ENCODE measurements around the gene THRB. TPM values are rescaled to one million over a fixed set of nuclear protein-coding genes. Genes with fewer than 3 reads are reported as not detected.

Gene THRB
- total and polyA plus RNA-seq, 8 donors = 10.1 to 18.6 (median 15.1) TPM

DNA sequence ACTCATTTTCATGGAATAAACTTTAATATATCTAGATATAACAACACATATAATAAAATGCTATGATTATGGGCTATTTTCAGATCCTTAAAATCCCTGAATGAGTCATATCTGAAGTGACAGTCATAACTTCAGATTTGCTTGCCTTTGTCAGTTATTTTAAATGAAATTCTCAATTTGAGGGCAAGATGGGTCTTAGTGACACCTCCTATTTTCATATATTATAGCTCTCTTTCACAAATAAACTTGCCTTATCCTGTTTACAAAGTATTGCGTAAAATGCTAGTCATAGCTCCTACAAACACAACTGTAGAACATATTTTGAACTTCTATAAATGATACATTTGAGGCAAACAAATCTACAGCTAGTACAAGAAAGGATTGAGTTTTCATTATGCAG lies 6.2 kb upstream of the THRB start:
- peaks cover 0 to 11% of the 10 kb centered on the region in 2 donors for H3K27me3 ChIP-seq
- intact Hi-C loops (cut with DNase I) = no loop called here
- no peak for DNase-seq
- no peak for TF ChIP-seq CTCF (IDR thresholded peaks at IDR 0.05)
- H3K9me3 ChIP-seq = no peaks in the 10 kb centered on the region
- no peak overlapping the region for H3K4me3 ChIP-seq
- H3K36me3 ChIP-seq = no peaks in the 10 kb centered on the region
- H3K4me1 ChIP-seq = peaks cover 0 to 7% of the 10 kb centered on the region in 2 donors
- no peak for ATAC-seq
- H3K27ac ChIP-seq = no peak overlapping the region

DNA sequence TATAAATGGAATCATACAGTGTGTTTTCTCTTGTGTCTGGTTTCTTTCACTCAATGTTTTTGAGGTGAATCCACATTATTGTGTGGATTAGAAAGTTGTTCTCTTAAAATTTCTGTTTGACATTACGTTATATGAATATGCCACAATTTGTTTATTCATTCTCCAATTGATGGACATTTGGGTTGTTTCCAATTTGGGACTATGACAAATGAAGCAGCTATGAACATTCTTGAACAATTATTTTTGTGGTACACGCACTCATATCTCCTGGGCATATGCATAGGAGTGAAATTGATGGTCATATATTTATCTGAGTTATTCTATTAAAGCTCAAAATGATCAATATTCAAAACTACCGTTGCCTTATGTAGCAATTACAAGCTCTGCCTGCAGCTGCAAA lies 5.3 kb upstream of the THRB start:
- no peaks in the 10 kb centered on the region for H3K9me3 ChIP-seq
- ATAC-seq (no peak), DNase-seq (no peak)
- peaks cover 0 to 14% of the 10 kb centered on the region in 2 donors for H3K4me1 ChIP-seq
- TF ChIP-seq CTCF (IDR thresholded peaks at IDR 0.05) = no peak
- no peak overlapping the region for H3K4me3 ChIP-seq
- intact Hi-C loops (cut with DNase I) = loop anchor here in 1 of 2 donors (10.0 kb wide), 1 partner anchor 235 kb away; no protein-coding TSS in a partner anchor
- H3K27ac ChIP-seq = no peak overlapping the region
- peaks cover 0 to 19% of the 10 kb centered on the region in 2 donors for H3K27me3 ChIP-seq
- H3K36me3 ChIP-seq = no peaks in the 10 kb centered on the region

- intact Hi-C loops (cut with DNase I) = loop anchor here in 1 of 2 donors (10.0 kb wide), 1 partner anchor 234 kb away; no protein-coding TSS in a partner anchor
- H3K36me3 ChIP-seq = no peaks in the 10 kb centered on the region
- no peak overlapping the region for H3K27ac ChIP-seq
- no peak for TF ChIP-seq CTCF (IDR thresholded peaks at IDR 0.05)
- no peak overlapping the region for H3K4me3 ChIP-seq
- no peak for ATAC-seq
- peaks cover 0 to 31% of the 10 kb centered on the region in 2 donors for H3K27me3 ChIP-seq
- no peaks in the 10 kb centered on the region for H3K9me3 ChIP-seq
- peaks cover 0 to 14% of the 10 kb centered on the region in 2 donors for H3K4me1 ChIP-seq
- no peak for DNase-seq
These were observed 4.1 kb upstream of the THRB start for GRCh38 chr3:24498796-24499195.

DNA sequence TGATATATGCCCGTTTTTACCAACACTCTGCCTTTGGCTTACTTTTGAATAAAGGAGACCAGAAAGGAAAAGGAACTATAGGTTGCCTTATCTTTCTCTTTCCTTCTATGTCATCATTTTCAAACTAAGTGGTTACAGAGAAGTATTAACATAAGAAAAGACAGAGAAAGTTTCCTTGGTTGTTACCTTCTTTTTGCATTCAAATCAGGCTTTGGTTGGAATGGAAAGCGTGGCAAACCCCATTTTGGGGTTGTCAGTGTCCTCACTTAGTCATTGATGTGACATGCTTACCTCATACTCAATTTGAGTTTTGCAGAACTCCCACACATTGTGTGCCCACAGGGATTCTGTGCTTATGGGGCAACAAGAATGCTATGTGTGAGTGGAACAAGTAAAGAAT lies 3.7 kb upstream of the THRB start:
- Histone ChIP-seq H3K4me1 (peaks cover 0 to 14% of the 10 kb centered on the region in 2 donors), H3K4me3 (no peak overlapping the region), H3K36me3 (no peaks in the 10 kb centered on the region), H3K9me3 (no peaks in the 10 kb centered on the region), H3K27ac (no peak overlapping the region), H3K27me3 (peaks cover 0 to 35% of the 10 kb centered on the region in 2 donors)
- no peak for ATAC-seq
- intact Hi-C loops (cut with DNase I) = loop anchor here in 1 of 2 donors (10.0 kb wide), 1 partner anchor 234 kb away; no protein-coding TSS in a partner anchor
- DNase-seq = no peak
- no peak for TF ChIP-seq CTCF (IDR thresholded peaks at IDR 0.05)

DNA sequence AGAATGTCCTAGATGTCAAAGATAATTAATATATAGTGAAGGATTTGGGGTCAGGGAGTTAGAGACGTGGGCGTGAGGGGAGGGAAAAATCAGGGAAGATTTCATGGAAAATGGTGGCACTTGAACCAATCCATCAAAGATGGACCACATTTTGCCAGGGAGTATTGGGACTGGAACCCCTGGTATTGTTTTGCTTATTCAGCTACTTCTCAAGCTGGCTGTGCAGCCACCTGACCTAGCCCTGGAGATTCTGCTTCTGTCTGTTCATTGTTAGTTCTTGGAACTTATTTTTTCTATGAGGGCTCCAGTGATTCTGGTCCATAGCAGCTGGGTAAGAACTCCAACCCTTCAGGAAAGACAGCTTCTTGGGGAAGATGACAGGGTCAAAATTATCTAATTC lies 3.3 kb upstream of the THRB start:
- no peak for TF ChIP-seq CTCF (IDR thresholded peaks at IDR 0.05)
- Histone ChIP-seq H3K36me3 (no peaks in the 10 kb centered on the region), H3K4me1 (peaks cover 0 to 14% of the 10 kb centered on the region in 2 donors), H3K9me3 (no peaks in the 10 kb centered on the region), H3K27ac (no peak overlapping the region), H3K27me3 (peaks cover 0 to 38% of the 10 kb centered on the region in 2 donors), H3K4me3 (no peak overlapping the region)
- ATAC-seq (no peak), DNase-seq (no peak)
- intact Hi-C loops (cut with DNase I) = loop anchor here in 1 of 2 donors (10.0 kb wide), 1 partner anchor 233 kb away; no protein-coding TSS in a partner anchor

Data from left lung (tissue), 10 donors.